ELF-1 (cell line): Measurements from ENCODE around the gene ROBO1.
"Not testable (repeated sequence)": the region's sequence is repeated elsewhere in the genome, so short reads cannot be mapped to it uniquely, and the experiment has no call there.

ENCODE experiments used
- DNase-seq: peaks from one replicate; pipeline ENCODE4 v3.0.0-alpha.2; 2016; ENCODE audit warnings: low read depth, low spot score

The ROBO1 gene

GRCh38 chr3:78809966-78810365 lies 957.8 kb downstream of the ROBO1 start:
- no peak for DNase-seq

- peak; percentile 3 for DNase-seq
These were observed 963.4 kb downstream of the ROBO1 start for GRCh38 chr3:78804251-78805037.

GRCh38 chr3:78802562-78802930 lies 965.3 kb downstream of the ROBO1 start:
- no peak for DNase-seq

GRCh38 chr3:78801926-78802561 lies 965.8 kb downstream of the ROBO1 start:
- DNase-seq, result no peak

GRCh38 chr3:78799681-78800080 lies 968.1 kb downstream of the ROBO1 start:
- no peak for DNase-seq

- DNase-seq, result no peak
These were observed 969.4 kb downstream of the ROBO1 start for GRCh38 chr3:78798266-78798832.

- DNase-seq, result no peak
These were observed 973.4 kb downstream of the ROBO1 start for GRCh38 chr3:78794431-78794830.

GRCh38 chr3:78792733-78793132 lies 975.1 kb downstream of the ROBO1 start:
- no peak for DNase-seq

GRCh38 chr3:78792212-78792611 lies 975.6 kb downstream of the ROBO1 start:
- DNase-seq, result no peak

GRCh38 chr3:78791753-78792152 lies 976.0 kb downstream of the ROBO1 start:
- no peak for DNase-seq

- no peak for DNase-seq
These were observed 979.0 kb downstream of the ROBO1 start for GRCh38 chr3:78788839-78789238.

GRCh38 chr3:78785004-78785403 lies 982.8 kb downstream of the ROBO1 start:
- no peak for DNase-seq

GRCh38 chr3:78781351-78781750 lies 986.4 kb downstream of the ROBO1 start:
- DNase-seq, result no peak

- DNase-seq, result no peak
These were observed 1001.9 kb downstream of the ROBO1 start for GRCh38 chr3:78765671-78766485.

- DNase-seq, result no peak
These were observed 1003.2 kb downstream of the ROBO1 start for GRCh38 chr3:78764634-78765033.

- no peak for DNase-seq
These were observed 1005.7 kb downstream of the ROBO1 start for GRCh38 chr3:78762121-78762520.

- no peak for DNase-seq
These were observed 1006.7 kb downstream of the ROBO1 start for GRCh38 chr3:78761126-78761525.

- no peak for DNase-seq
These were observed 1010.1 kb downstream of the ROBO1 start for GRCh38 chr3:78757731-78758130.

GRCh38 chr3:78754066-78754743 lies 1013.6 kb downstream of the ROBO1 start:
- DNase-seq, result no peak

- no peak for DNase-seq
These were observed 1016.5 kb downstream of the ROBO1 start for GRCh38 chr3:78751266-78751665.

- not testable (repeated sequence) for DNase-seq
These were observed 1017.5 kb downstream of the ROBO1 start for GRCh38 chr3:78750291-78750690.

GRCh38 chr3:78749056-78749455 lies 1018.7 kb downstream of the ROBO1 start:
- no peak for DNase-seq
